Upper lobe of left lung (tissue), 4 donors: ENCODE results near the gene SMYD3.

Experiments used
- POLR2A ChIP-seq, 4 donors: fragments of 450-650 bp; IDR thresholded peaks; one replicate each; pipeline ENCODE4 v1.5.1; 2016 to 2017; ENCODE audit warnings: antibody characterized with exemption in 4 of 4, mild to moderate bottlenecking in 2 of 4
- TF ChIP-seq, protein P1 (sequence below), 6 experiments: fragments of 450-650 bp in 4 of 6; fragments of 200-600 bp in 2 of 6; sonication (generic) in 2 of 6; IDR thresholded peaks; one replicate each; pipeline ENCODE4 v1.5.1; 2016 to 2019; ENCODE audit warnings: antibody characterized with exemption in 6 of 6

DNA sequence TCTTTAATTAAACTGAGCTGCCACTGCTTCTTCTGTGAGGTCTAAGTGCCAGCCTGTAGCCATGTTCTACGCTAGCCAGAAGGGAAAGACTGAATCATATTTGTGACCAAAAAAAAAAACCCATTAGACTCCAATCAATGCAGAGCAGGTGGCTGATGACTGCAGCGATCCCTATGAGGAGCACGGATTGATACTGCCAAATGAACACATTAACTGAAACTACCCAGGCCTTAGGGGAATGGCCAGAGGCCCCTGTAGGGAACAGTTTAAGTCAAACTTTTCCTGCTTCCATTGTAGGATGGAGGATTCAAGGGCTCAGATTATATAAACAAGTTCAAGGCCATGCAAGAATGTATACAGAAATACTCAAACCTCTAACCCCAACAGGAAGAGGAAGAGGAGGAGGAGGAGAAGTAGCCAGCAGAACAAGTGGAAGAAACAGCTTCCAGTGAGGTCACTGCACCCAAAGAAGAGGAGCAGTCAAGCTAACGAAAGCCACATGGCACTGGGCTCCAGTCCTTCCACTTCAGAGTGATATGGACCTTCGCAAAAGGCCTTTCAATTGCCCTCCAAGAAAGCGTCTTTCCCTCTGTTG is 328.3 kb downstream of the SMYD3 start:
- TF ChIP-seq, protein P1, sequence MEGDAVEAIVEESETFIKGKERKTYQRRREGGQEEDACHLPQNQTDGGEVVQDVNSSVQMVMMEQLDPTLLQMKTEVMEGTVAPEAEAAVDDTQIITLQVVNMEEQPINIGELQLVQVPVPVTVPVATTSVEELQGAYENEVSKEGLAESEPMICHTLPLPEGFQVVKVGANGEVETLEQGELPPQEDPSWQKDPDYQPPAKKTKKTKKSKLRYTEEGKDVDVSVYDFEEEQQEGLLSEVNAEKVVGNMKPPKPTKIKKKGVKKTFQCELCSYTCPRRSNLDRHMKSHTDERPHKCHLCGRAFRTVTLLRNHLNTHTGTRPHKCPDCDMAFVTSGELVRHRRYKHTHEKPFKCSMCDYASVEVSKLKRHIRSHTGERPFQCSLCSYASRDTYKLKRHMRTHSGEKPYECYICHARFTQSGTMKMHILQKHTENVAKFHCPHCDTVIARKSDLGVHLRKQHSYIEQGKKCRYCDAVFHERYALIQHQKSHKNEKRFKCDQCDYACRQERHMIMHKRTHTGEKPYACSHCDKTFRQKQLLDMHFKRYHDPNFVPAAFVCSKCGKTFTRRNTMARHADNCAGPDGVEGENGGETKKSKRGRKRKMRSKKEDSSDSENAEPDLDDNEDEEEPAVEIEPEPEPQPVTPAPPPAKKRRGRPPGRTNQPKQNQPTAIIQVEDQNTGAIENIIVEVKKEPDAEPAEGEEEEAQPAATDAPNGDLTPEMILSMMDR (IDR thresholded peaks at IDR 0.05): no peak
- TF ChIP-seq POLR2A (IDR thresholded peaks at IDR 0.05): no peak
